GM23338 (cell line): ENCODE measurements around the gene L2HGDH. TPM values are rescaled to one million over a fixed set of nuclear protein-coding genes. Genes with fewer than 3 reads are reported as not detected.

ENCODE experiments used
- ATAC-seq: fragments of 200-7000 bp; cut with Tn5 transposase; 3 replicates; pipeline ENCODE4 v1.9.1; 2020
- DNase-seq: peaks from one replicate; pipeline ENCODE4 v3.0.0-alpha.2; 2015; ENCODE audit warnings: low spot score
- H2AFZ ChIP-seq: fragments of 200-600 bp; sonication (generic); 2 replicates; pipeline ENCODE4 v1.8.0; 2016; ENCODE audit warnings: antibody characterized with exemption, mild to moderate bottlenecking, moderate library complexity
- H3F3A ChIP-seq: fragments of 200-600 bp; sonication (generic); replicated peaks from 2 replicates; pipeline ENCODE4 v1.8.0; 2017; ENCODE audit warnings: antibody characterized with exemption, mixed run types, low read depth
- H3K27ac ChIP-seq: fragments of 200-600 bp; sonication (generic); 2 replicates; pipeline ENCODE4 v1.6.1; 2016; ENCODE audit warnings: low read depth
- H3K27me3 ChIP-seq: fragments of 200-600 bp; sonication (generic); 2 replicates; pipeline ENCODE4 v1.8.0; 2016; ENCODE audit warnings: mild to moderate bottlenecking, mixed run types, moderate library complexity; ENCODE audit not compliant: insufficient read depth
- H3K36me3 ChIP-seq: fragments of 200-600 bp; sonication (generic); 2 replicates; pipeline ENCODE4 v1.8.0; 2016; ENCODE audit warnings: mild to moderate bottlenecking; ENCODE audit not compliant: insufficient read depth
- H3K4me1 ChIP-seq: fragments of 200-600 bp; sonication (generic); 2 replicates; pipeline ENCODE4 v1.8.0; 2016; ENCODE audit warnings: mild to moderate bottlenecking, moderate library complexity; ENCODE audit not compliant: insufficient read depth
- H3K4me2 ChIP-seq: fragments of 200-600 bp; sonication (generic); 2 replicates; pipeline ENCODE4 v1.7.1; 2017; ENCODE audit warnings: mixed run types
- H3K4me3 ChIP-seq: fragments of 200-600 bp; sonication (generic); 2 replicates; pipeline ENCODE4 v1.6.1; 2016; ENCODE audit warnings: mixed run types
- H3K79me2 ChIP-seq: fragments of 200-600 bp; sonication (generic); replicated peaks from 2 replicates; pipeline ENCODE4 v1.8.0; 2017; ENCODE audit warnings: mild to moderate bottlenecking; ENCODE audit not compliant: insufficient read depth
- H3K9me2 ChIP-seq: fragments of 200-600 bp; sonication (generic); 2 replicates; pipeline ENCODE4 v1.8.0; 2017; ENCODE audit not compliant: insufficient read depth
- H4K20me1 ChIP-seq: fragments of 200-600 bp; sonication (generic); replicated peaks from 2 replicates; pipeline ENCODE4 v1.8.0; 2017; ENCODE audit warnings: mild to moderate bottlenecking; ENCODE audit not compliant: insufficient read depth
- H3K27ac Mint-ChIP-seq: 2 replicates; pipeline ENCODE4 v1.8.0; 2020; ENCODE audit warnings: inconsistent platforms, mild to moderate bottlenecking, moderate library complexity, mixed read lengths
- H3K27me3 Mint-ChIP-seq: 3 replicates; pipeline ENCODE4 v1.8.0; 2022; ENCODE audit warnings: low read depth, mild to moderate bottlenecking, moderate library complexity, mixed read lengths, inconsistent platforms; ENCODE audit not compliant: insufficient read depth, poor library complexity
- H3K36me3 Mint-ChIP-seq: 3 replicates; pipeline ENCODE4 v1.8.0; 2021; ENCODE audit warnings: low read depth, mild to moderate bottlenecking, inconsistent platforms, moderate library complexity, mixed read lengths
- H3K4me1 Mint-ChIP-seq: 3 replicates; pipeline ENCODE4 v1.8.0; 2020; ENCODE audit warnings: mild to moderate bottlenecking, inconsistent platforms, mixed read lengths
- H3K4me3 Mint-ChIP-seq: 3 replicates; pipeline ENCODE4 v1.8.0; 2021; ENCODE audit warnings: moderate library complexity, mild to moderate bottlenecking, inconsistent platforms, mixed read lengths
- H3K9me3 Mint-ChIP-seq: 3 replicates; pipeline ENCODE4 v1.8.0; 2020; ENCODE audit warnings: moderate library complexity, mild to moderate bottlenecking, inconsistent platforms, mixed read lengths
- ETS1 ChIP-seq: IDR thresholded peaks from 2 replicates; pipeline ENCODE4 v1.6.1; 2016; ENCODE audit warnings: antibody characterized with exemption
- EZH2 ChIP-seq: fragments of 200-600 bp; sonication (generic); IDR thresholded peaks from one replicate; pipeline ENCODE4 v1.8.0; 2017; ENCODE audit warnings: antibody characterized with exemption, mild to moderate bottlenecking, low read depth; ENCODE audit not compliant: unreplicated experiment
- JUNB ChIP-seq: IDR thresholded peaks from one replicate; pipeline ENCODE4 v1.6.1; 2016; ENCODE audit warnings: antibody characterized with exemption; ENCODE audit not compliant: unreplicated experiment
- POLR2AphosphoS5 ChIP-seq: IDR thresholded peaks from 2 replicates; pipeline ENCODE4 v1.6.1; 2016; ENCODE audit warnings: antibody characterized with exemption, low read depth
- STAT1 ChIP-seq: IDR thresholded peaks from one replicate; pipeline ENCODE4 v1.6.1; 2016; ENCODE audit warnings: antibody characterized with exemption; ENCODE audit not compliant: unreplicated experiment
- ZNF331 ChIP-seq: fragments of 250-450 bp; sonication (Bioruptor Pico); IDR thresholded peaks from 2 replicates; pipeline ENCODE4 v1.5.0; 2020; ENCODE audit warnings: low read depth, mild to moderate bottlenecking, moderate library complexity
- polyA plus RNA-seq: library from polyadenylated mRNA; unstranded; fragments of >200 nt; fragmentation: Nextera tagmentation; extraction: Ambion mirVana; gene quantifications from 2 replicates; pipeline ENCODE4 v1.2.1, GENCODE V29; 2016
- total RNA-seq: library from RNA; depleted of rRNA; stranded (reverse); fragments of >200 nt; shearing (Covaris generic); gene quantifications from 2 replicates; pipeline ENCODE4 v1.2.3, GENCODE V29; 2014
- TF ChIP-seq, protein P1 (sequence below): IDR thresholded peaks from one replicate; pipeline ENCODE4 v1.6.1; 2018; ENCODE audit warnings: antibody characterized with exemption; ENCODE audit not compliant: unreplicated experiment

L2HGDH gene
- total and polyA plus RNA-seq, 2 experiments from 2014 or later: 13.5 to 28.5 TPM

- TF ChIP-seq, protein P1, sequence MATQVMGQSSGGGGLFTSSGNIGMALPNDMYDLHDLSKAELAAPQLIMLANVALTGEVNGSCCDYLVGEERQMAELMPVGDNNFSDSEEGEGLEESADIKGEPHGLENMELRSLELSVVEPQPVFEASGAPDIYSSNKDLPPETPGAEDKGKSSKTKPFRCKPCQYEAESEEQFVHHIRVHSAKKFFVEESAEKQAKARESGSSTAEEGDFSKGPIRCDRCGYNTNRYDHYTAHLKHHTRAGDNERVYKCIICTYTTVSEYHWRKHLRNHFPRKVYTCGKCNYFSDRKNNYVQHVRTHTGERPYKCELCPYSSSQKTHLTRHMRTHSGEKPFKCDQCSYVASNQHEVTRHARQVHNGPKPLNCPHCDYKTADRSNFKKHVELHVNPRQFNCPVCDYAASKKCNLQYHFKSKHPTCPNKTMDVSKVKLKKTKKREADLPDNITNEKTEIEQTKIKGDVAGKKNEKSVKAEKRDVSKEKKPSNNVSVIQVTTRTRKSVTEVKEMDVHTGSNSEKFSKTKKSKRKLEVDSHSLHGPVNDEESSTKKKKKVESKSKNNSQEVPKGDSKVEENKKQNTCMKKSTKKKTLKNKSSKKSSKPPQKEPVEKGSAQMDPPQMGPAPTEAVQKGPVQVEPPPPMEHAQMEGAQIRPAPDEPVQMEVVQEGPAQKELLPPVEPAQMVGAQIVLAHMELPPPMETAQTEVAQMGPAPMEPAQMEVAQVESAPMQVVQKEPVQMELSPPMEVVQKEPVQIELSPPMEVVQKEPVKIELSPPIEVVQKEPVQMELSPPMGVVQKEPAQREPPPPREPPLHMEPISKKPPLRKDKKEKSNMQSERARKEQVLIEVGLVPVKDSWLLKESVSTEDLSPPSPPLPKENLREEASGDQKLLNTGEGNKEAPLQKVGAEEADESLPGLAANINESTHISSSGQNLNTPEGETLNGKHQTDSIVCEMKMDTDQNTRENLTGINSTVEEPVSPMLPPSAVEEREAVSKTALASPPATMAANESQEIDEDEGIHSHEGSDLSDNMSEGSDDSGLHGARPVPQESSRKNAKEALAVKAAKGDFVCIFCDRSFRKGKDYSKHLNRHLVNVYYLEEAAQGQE: no peak
- TF ChIP-seq ZNF331 (no peak), EZH2 (no peak), STAT1 (no peak), JUNB (no peak), POLR2AphosphoS5 (no peak)
Measured at GRCh38 chr14:50210074-50210473, 102.0 kb downstream of the L2HGDH start (continued).

DNA sequence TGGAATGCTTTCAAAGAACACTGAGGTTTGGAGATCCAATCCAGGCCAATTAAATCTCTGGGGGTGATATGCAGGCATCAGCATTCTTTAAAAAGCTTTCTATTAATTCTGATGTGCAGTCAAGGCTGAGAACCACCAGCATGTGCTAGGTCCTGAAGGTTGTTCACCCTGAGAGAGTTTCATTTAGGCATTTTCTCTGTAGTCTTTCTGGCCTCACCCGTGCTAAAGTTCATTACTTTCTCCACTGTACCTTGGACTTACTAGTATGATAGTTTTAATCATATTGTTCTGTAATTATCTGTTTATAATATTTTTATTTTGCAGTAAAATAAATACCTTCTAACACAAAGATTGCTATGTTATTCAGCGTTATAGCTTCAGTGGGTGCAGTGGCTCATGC is 113.5 kb downstream of the L2HGDH start:
- Mint-ChIP-seq H3K36me3 (no peaks in the 10 kb centered on the region), H3K4me3 (no peak overlapping the region), H3K9me3 (no peaks in the 10 kb centered on the region), H3K4me1 (no peaks in the 10 kb centered on the region), H3K27ac (no peak overlapping the region), H3K27me3 (no peaks in the 10 kb centered on the region)
- no peak for ATAC-seq
- H3K4me1 ChIP-seq: no peaks in the 10 kb centered on the region
- no peak overlapping the region for H3K4me3 ChIP-seq
- no peaks in the 10 kb centered on the region for H3K9me2 ChIP-seq
- DNase-seq: no peak
- no peak overlapping the region for H3K27ac ChIP-seq
- no peaks in the 10 kb centered on the region for H3K27me3 ChIP-seq
- H3K36me3 ChIP-seq: no peaks in the 10 kb centered on the region
- no peak for TF ChIP-seq EZH2
- TF ChIP-seq, protein P1: no peak
- TF ChIP-seq JUNB: no peak
- TF ChIP-seq ETS1: no peak
- H4K20me1 ChIP-seq: no peaks in the 10 kb centered on the region
- no peak overlapping the region for H3K4me2 ChIP-seq
- H3K79me2 ChIP-seq: no peaks in the 10 kb centered on the region
- no peak overlapping the region for H2AFZ ChIP-seq
- no peaks in the 10 kb centered on the region for H3F3A ChIP-seq
